GM12878 (cell line): ENCODE measurements around the gene APEX1. TPM values are rescaled to one million over a fixed set of nuclear protein-coding genes. Genes with fewer than 3 reads are reported as not detected.

Experiments used
- ATAC-seq: fragments of 200-7000 bp; cut with Tn5 transposase; 3 replicates; pipeline ENCODE4 v1.9.1; 2020; ENCODE audit warnings: mild to moderate bottlenecking, moderate library complexity
- BruUV-seq: library from RNA; stranded (reverse); fragments of 400-500 nt; replicated peaks from 2 replicates; lab custom pipeline; 2021; lab: Mats Ljungman, UMichigan
- CTCF ChIA-PET: fragments of 300-600 bp; sonication (Branson Sonifier 250); formaldehyde crosslinking; extraction: SDS; loops from one replicate; lab custom pipeline; 2021; ENCODE audit warnings: inconsistent platforms; lab: Yijun Ruan, JAX
- POLR2A ChIA-PET: fragments of 350-600 bp; formaldehyde crosslinking; extraction: SDS; loops from one replicate; lab custom pipeline; 2021; ENCODE audit warnings: inconsistent platforms; lab: Charles Lee
- RAD21 ChIA-PET: fragments of 300-600 bp; sonication (Branson Sonifier 250); formaldehyde crosslinking; loops from one replicate; lab custom pipeline; 2023; ENCODE audit warnings: antibody characterized with exemption; ENCODE audit not compliant: unreplicated experiment; lab: Charles Lee
- SMC1A ChIA-PET: fragments of 300-600 bp; sonication (Branson Sonifier 250); formaldehyde crosslinking; loops from one replicate; lab custom pipeline; 2023; ENCODE audit not compliant: unreplicated experiment, uncharacterized antibody; lab: Charles Lee
- DNase-seq: peaks from one replicate; pipeline ENCODE4 v3.0.0-alpha.2; 2011; ENCODE audit warnings: low read depth, low spot score
- FAIRE-seq: peaks from 3 replicates; lab custom pipeline; 2011; peaks lifted over from hg19 to GRCh38; lab: Jason Lieb, UNC
- H2AFZ ChIP-seq: 2 replicates; pipeline ENCODE4 v1.6.0; 2011; ENCODE audit warnings: low read depth, low read length, control low read depth; ENCODE audit not compliant: control insufficient read depth
- H3K27ac ChIP-seq: 2 replicates; pipeline ENCODE4 v1.5.1; 2011; ENCODE audit warnings: control low read depth; ENCODE audit not compliant: control insufficient read depth, insufficient read depth
- H3K27me3 ChIP-seq, 2 experiments: replicated peaks in 1 of 2; 2 replicates each; pipeline versions ENCODE4 v1.6.0 to v1.6.1; 2011; ENCODE audit warnings: low read length in 1 of 2; ENCODE audit not compliant: control insufficient read depth in 2 of 2, insufficient read depth in 2 of 2
- H3K36me3 ChIP-seq, 2 experiments: 2 replicates each; pipeline ENCODE4 v1.5.1; 2011; ENCODE audit warnings: low read length in 1 of 2; ENCODE audit not compliant: control insufficient read depth in 2 of 2, insufficient read depth in 2 of 2
- H3K4me1 ChIP-seq: 2 replicates; pipeline ENCODE4 v1.6.1; 2011; ENCODE audit warnings: mild to moderate bottlenecking, low read length, moderate library complexity, mixed read lengths; ENCODE audit not compliant: control insufficient read depth, insufficient read depth
- H3K4me2 ChIP-seq: 2 replicates; pipeline ENCODE4 v1.6.0; 2011; ENCODE audit warnings: control low read depth; ENCODE audit not compliant: control insufficient read depth, insufficient read depth
- H3K4me3 ChIP-seq: fragments of 200-600 bp; sonication (generic); 2 replicates; pipeline ENCODE4 v1.5.1; 2016
- H3K79me2 ChIP-seq: 2 replicates; pipeline ENCODE4 v1.6.0; 2011; ENCODE audit warnings: low read length; ENCODE audit not compliant: control insufficient read depth, insufficient read depth
- H3K9ac ChIP-seq: 2 replicates; pipeline ENCODE4 v1.8.0; 2011; ENCODE audit warnings: low read length, control low read depth, mixed read lengths; ENCODE audit not compliant: control insufficient read depth, insufficient read depth
- H3K9me3 ChIP-seq: replicated peaks from 3 replicates; pipeline ENCODE4 v1.5.1; 2011; ENCODE audit warnings: mild to moderate bottlenecking, low read length; ENCODE audit not compliant: control insufficient read depth, insufficient read depth
- H4K20me1 ChIP-seq: 2 replicates; pipeline ENCODE4 v1.6.0; 2011; ENCODE audit not compliant: control insufficient read depth, insufficient read depth
- ATF3 ChIP-seq: IDR thresholded peaks from 2 replicates; pipeline ENCODE4 v1.6.1; 2011; ENCODE audit warnings: low read depth, mild to moderate bottlenecking, low read length, moderate library complexity, borderline replicate concordance; ENCODE audit errors: extremely low read depth
- FOS ChIP-seq: IDR thresholded peaks from 3 replicates; pipeline ENCODE4 v1.6.1; 2011; ENCODE audit warnings: borderline replicate concordance; ENCODE audit not compliant: insufficient read length; ENCODE audit errors: extremely low read depth
- MYB ChIP-seq: fragments of 150-350 bp; IDR thresholded peaks from 2 replicates; pipeline ENCODE4 v1.6.1; 2014; ENCODE audit warnings: mild to moderate bottlenecking, low read depth, low read length, borderline replicate concordance
- NR2F1 ChIP-seq: fragments of 450-650 bp; conservative IDR thresholded peaks from 2 replicates; pipeline ENCODE4 v1.6.1; 2017; ENCODE audit warnings: mild to moderate bottlenecking
- RCOR1 ChIP-seq: conservative IDR thresholded peaks from 2 replicates; pipeline ENCODE4 v1.6.1; 2012; ENCODE audit warnings: low read depth, low read length, improper control_type of control experiment
- SMAD1 ChIP-seq: fragments of 450-650 bp; IDR thresholded peaks from 2 replicates; pipeline ENCODE4 v1.6.1; 2018; ENCODE audit warnings: mild to moderate bottlenecking, low read depth; ENCODE audit not compliant: partially characterized antibody
- STAT3 ChIP-seq: IDR thresholded peaks from 2 replicates; pipeline ENCODE4 v1.6.1; 2011; ENCODE audit warnings: low read depth, low read length, improper control_type of control experiment
- ZNF207 ChIP-seq: fragments of 450-650 bp; IDR thresholded peaks from 2 replicates; pipeline ENCODE4 v1.6.1; 2014; ENCODE audit warnings: antibody characterized with exemption, mild to moderate bottlenecking, borderline replicate concordance
- ZSCAN29 ChIP-seq: fragments of 450-650 bp; IDR thresholded peaks from 2 replicates; pipeline ENCODE4 v1.6.1; 2017; ENCODE audit warnings: mild to moderate bottlenecking, moderate library complexity
- WGBS: methylation state at CpG from one replicate; pipeline ENCODE4 v1.1.6; 2016; ENCODE audit warnings: low lambda C conversion rate; ENCODE audit not compliant: insufficient replicate concordance, insufficient coverage; ENCODE audit errors: missing lambda C conversion rate; 5-methylcytosine and 5-hydroxymethylcytosine counted together
- in situ Hi-C: fragments of 300-500 bp; cut with MboI; formaldehyde crosslinking; loops from 9 replicates; pipeline ENCODE4 v1.14.3; 2018; ENCODE audit warnings: mixed read lengths
- intact Hi-C: fragments of 100-400 bp; cut with micrococcal nuclease; formaldehyde crosslinking; loops from one replicate; pipeline ENCODE4 v1.14.2; 2022; ENCODE audit not compliant: unreplicated experiment
- polyA plus RNA-seq, 11 experiments: library from polyadenylated mRNA; depleted of rRNA in 4 of 11; unstranded in 6 of 11; stranded (reverse) in 5 of 11; fragments of >200 nt; fragmentation: Nextera tagmentation in 4 of 11; fragmentation: Illumina TruSeq in 1 of 11; extraction: Ambion mirVana in 4 of 11; extraction: Trizol in 1 of 11; gene quantifications; 1 replicate in 1 of 11; 2 replicates in 10 of 11; pipeline versions ENCODE4 v1.2.1 to v1.2.3, GENCODE V29; 2011 to 2016; ENCODE audit warnings: inconsistent platforms in 2 of 11, missing spikeins in 2 of 11, low read depth in 1 of 11
- total RNA-seq, 4 experiments: library from RNA; depleted of rRNA in 3 of 4; stranded (reverse); fragments of >200 nt in 3 of 4; fragmentation: Illumina TruSeq in 1 of 4; extraction: Trizol in 1 of 4; gene quantifications; 2 replicates each; pipeline versions ENCODE4 v1.2.1 to v1.2.3, GENCODE V29; 2013 to 2021

APEX1 gene
- total and polyA plus RNA-seq, 10 of the 15 experiments (the other 5 are each of a cell fraction or from before 2014, with no cell fraction given): 115 to 407 (median 300) TPM

GRCh38 chr14:20417250-20418186, 37.5 kb upstream of the APEX1 start:
- SMC1A ChIA-PET: interaction anchor here (0.6 to 1.1 kb wide), 3 partner anchors 72 to 191 kb away, joined by 3 to 5 read pairs (median 3); no protein-coding TSS in a partner anchor
- ATAC-seq: no peak

More at GRCh38 chr14:20417250-20418186, 37.5 kb upstream of the APEX1 start:
- no peak for TF ChIP-seq RCOR1
- TF ChIP-seq ZSCAN29: no peak
- TF ChIP-seq ATF3: no peak
- TF ChIP-seq MYB: no peak
- TF ChIP-seq ZNF207: no peak
- TF ChIP-seq STAT3: no peak
- TF ChIP-seq NR2F1: no peak
- TF ChIP-seq SMAD1: no peak
- TF ChIP-seq FOS: no peak
- Histone ChIP-seq H3K4me3 (no peak overlapping the region), H3K9me3 (no peaks in the 10 kb centered on the region), H3K79me2 (peaks cover 4% of the 10 kb centered on the region), H4K20me1 (no peaks in the 10 kb centered on the region), H3K9ac (no peak overlapping the region), H3K4me2 (no peak overlapping the region), H3K4me1 (peaks cover 4% of the 10 kb centered on the region), H3K27ac (no peak overlapping the region), H2AFZ (no peak overlapping the region), H3K27me3 (no peaks in the 10 kb centered on the region), H3K36me3 (no peaks in the 10 kb centered on the region)
- DNase-seq (no peak), FAIRE-seq (no peak)
- CTCF ChIA-PET: interaction anchor here (0.7 to 2.0 kb wide), 9 partner anchors 8 to 191 kb away, joined by 3 to 13 read pairs (median 5); no protein-coding TSS in a partner anchor
- in situ Hi-C loops (loop anchor here (5.0 kb wide), 1 partner anchor 35 kb away; the partner anchor contains the start of gene OSGEP), intact Hi-C loops (loop anchor here (5.0 kb wide), 1 partner anchor 115 kb away; no protein-coding TSS in a partner anchor)
- POLR2A ChIA-PET: interaction anchor here (0.6 to 1.7 kb wide), 4 partner anchors 36 to 199 kb away, joined by 3 to 5 read pairs (median 4); partner anchors contain the start of genes APEX1, OSGEP and PIP4P1
- 80% methylated on average over 7 of the region's 7 CpGs for WGBS
- BruUV-seq: no TSS peak
- RAD21 ChIA-PET: interaction anchor here (0.8 to 1.4 kb wide), 2 partner anchors 75 to 90 kb away, joined by 3 to 5 read pairs; no protein-coding TSS in a partner anchor
